NCI-H69 (cell line): ENCODE data around the gene BTNL9.
"Not testable (repeated sequence)": the region's sequence is repeated elsewhere in the genome, so short reads cannot be mapped to it uniquely, and the experiment has no call there.

ENCODE experiments used
- DNase-seq: peaks from one replicate; lab custom pipeline; 2025; lab: John Stamatoyannopoulos, UW

Gene BTNL9

DNA sequence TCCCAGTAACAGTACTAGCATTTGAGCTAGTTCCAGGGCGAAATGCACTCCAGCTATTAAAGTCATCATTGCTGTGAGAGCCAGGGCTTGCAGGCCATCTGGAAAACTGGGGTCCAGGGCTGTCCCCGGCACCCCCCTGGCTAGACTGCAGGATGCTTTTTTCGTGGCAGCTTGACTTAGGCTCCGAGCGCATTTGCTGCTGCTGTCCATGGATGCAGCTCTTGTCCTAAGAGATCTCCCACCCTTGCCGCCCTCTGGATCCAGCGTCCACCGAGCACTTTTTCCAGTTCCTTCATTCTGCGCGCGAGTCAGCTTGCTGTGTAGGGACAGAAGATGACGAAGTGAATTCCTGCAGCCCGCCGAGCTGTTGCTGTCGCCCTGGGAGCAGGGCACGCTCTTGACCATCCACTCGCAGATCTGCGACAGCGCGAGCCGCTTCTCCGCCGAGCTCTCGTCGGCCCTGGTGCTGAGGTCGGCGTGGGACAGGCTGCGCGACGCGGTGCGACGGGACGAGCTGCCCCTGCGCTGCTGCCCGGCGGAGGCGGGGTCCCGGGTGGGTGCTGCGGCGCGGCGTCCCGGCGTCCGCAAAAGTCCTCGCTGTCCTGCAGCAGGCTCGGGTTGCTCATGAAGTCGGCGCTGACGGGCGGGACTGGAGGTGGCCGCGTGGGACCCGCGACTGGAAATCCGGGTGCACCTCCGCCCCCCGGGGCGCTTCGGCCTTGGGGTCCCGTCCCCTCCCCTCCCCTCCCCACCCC lies 60.2 kb downstream of the BTNL9 start:
- peak; percentile 8 for DNase-seq

DNA sequence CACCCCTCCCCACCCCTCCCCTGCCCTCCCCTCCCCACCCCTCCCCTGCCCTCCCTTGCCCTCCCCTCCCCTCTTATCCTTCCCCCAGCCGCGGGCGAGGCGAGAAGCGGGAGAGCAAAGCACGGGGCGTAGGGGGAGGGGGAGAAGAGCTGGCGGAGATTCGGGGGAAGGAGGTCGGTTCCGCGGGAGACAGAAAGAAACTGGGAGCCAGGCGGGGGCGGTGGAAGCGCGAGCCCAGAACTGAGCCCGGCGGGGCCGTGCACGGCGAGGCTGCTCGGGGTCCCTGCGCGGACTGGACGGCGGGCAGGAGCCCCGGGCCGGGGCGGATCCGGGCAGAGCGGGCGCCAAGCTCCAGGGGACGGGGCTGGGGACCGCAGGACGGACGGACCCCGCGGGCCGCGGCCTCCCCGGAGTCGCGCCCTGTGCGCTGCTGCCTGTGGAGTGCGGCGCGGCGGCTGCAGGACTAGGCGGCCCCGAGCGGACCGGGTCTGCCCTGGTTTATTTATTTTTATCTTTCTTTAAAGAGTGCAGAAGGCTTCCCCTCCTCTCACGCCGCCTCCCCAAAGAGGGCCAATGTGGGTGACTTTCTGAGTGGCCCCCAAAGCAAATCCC lies 61.1 kb downstream of the BTNL9 start:
- not testable (repeated sequence) for DNase-seq

- not testable (repeated sequence) for DNase-seq
These were observed 62.0 kb downstream of the BTNL9 start for GRCh38 chr5:181101930-181102674.

DNA sequence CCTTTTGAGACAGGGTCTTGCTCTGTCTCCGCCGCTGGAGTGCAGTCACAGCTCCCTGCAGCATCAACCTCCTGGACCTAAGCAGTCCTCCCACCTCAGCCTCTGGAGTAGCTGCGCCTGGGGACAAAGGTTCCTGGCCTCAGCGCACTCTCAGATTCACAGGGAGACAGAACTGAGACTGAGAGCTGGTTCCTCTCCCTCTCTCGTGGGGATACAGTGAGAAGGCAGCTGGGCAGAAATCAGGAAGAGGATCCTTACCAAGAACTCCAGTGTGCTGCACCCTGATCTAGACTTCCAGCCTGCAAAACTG lies 64.1 kb downstream of the BTNL9 start:
- DNase-seq = not testable (repeated sequence)

GRCh38 chr5:181104606-181105390 lies 64.7 kb downstream of the BTNL9 start:
- DNase-seq = not testable (repeated sequence)

GRCh38 chr5:181105391-181106025 lies 65.4 kb downstream of the BTNL9 start:
- DNase-seq = no peak

DNA sequence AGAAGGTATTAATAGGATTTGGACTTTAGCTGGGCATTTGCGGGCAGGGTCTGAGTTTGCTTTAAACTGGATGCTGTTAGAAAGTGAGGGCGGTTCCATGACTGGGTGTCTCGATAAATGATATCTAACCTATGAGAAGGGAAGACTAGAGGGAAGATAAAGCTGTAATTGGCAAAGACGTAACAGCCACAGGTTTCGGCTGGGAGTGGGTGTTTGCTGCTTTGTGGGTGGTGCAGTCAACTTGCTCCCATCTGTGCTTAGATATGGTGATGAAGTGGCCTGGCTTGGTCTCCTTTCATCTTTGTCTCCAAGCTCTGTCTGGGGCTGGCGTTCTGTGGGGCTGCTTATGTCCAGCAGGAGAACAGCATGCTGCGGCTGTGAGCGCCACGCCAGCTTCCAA lies 67.6 kb downstream of the BTNL9 start:
- DNase-seq = no peak

- DNase-seq = no peak
These were observed 68.6 kb downstream of the BTNL9 start for GRCh38 chr5:181108578-181109165.

DNA sequence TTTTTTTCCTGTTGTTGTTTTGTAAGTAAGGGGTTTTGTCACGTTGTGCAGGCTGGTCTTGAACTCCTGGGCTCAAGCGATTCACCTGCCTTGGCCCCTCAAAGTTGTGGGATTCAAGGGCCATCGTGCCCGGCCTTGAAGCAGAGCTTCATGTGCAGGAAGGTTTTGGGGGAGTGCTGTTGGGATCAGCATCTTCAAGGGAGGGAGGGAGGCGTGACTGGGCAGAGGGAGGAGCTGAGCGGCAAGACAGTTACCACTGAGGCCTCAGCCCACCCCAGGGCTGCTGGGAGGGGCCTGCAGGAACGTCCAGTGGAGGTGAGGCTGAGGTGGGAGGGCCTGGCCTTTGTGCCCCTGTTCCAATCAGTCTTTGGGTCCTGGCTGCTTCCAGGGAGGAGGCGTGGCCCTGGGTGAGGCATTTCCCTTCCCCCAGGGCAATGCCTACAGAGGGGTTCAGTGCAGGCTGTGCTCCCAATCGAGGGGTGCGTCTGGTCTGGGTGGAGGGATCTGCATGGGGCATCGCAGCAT lies 69.5 kb downstream of the BTNL9 start:
- no peak for DNase-seq

- no peak for DNase-seq
These were observed 70.9 kb downstream of the BTNL9 start for GRCh38 chr5:181111010-181111409.
